CD8-positive, alpha-beta memory T cell (primary cell): ENCODE measurements around the gene TFF1. TPM values are rescaled to one million over a fixed set of nuclear protein-coding genes. Genes with fewer than 3 reads are reported as not detected.

ENCODE experiments used
- CTCF ChIA-PET: fragments of 350-600 bp; sonication (Branson Sonifier 250); formaldehyde crosslinking; loops from one replicate; lab custom pipeline; 2021; ENCODE audit warnings: antibody characterized with exemption; lab: Charles Lee
- POLR2A ChIA-PET: fragments of 350-600 bp; sonication (Branson Sonifier 250); formaldehyde crosslinking; loops from one replicate; lab custom pipeline; 2021; ENCODE audit warnings: antibody characterized with exemption; lab: Charles Lee
- DNase-seq, 5 donors: peaks; one replicate each; pipeline versions ENCODE4 v3.0.0 to v3.0.0-alpha.2; 2020 to 2022; ENCODE audit warnings: mixed read lengths in 1 of 5
- H3K27ac ChIP-seq: one replicate; pipeline ENCODE4 v1.7.0; 2013; ENCODE audit warnings: low read depth, mild to moderate bottlenecking, low read length, moderate library complexity
- H3K27me3 ChIP-seq: 2 replicates; pipeline ENCODE4 v1.7.0; 2013; ENCODE audit warnings: low read length, mild to moderate bottlenecking; ENCODE audit not compliant: insufficient read depth, poor library complexity, severe bottlenecking
- H3K36me3 ChIP-seq: 2 replicates; pipeline ENCODE4 v1.7.0; 2013; ENCODE audit warnings: mild to moderate bottlenecking, low read length, moderate library complexity; ENCODE audit not compliant: insufficient read depth
- H3K4me1 ChIP-seq: 2 replicates; pipeline ENCODE4 v1.7.0; 2013; ENCODE audit warnings: mild to moderate bottlenecking, low read length, moderate library complexity; ENCODE audit not compliant: insufficient read depth
- H3K4me3 ChIP-seq: 2 replicates; pipeline ENCODE4 v1.7.0; 2013; ENCODE audit warnings: mild to moderate bottlenecking, low read length
- H3K9me3 ChIP-seq: 2 replicates; pipeline ENCODE4 v1.7.0; 2013; ENCODE audit warnings: mild to moderate bottlenecking, low read length
- H3K27ac Mint-ChIP-seq, 8 donors: one replicate each; pipeline ENCODE4 v1.8.0; 2020 to 2021; ENCODE audit warnings: mixed read lengths in 8 of 8, mild to moderate bottlenecking in 6 of 8, inconsistent platforms in 3 of 8, moderate library complexity in 3 of 8
- H3K27me3 Mint-ChIP-seq, 2 donors: one replicate each; pipeline ENCODE4 v1.8.0; 2020 to 2021; ENCODE audit warnings: mixed read lengths in 2 of 2, mild to moderate bottlenecking in 1 of 2, moderate library complexity in 1 of 2
- H3K36me3 Mint-ChIP-seq, 3 donors: one replicate each; pipeline ENCODE4 v1.8.0; 2020 to 2021; ENCODE audit warnings: mixed read lengths in 3 of 3, inconsistent platforms in 1 of 3, mild to moderate bottlenecking in 1 of 3
- H3K4me1 Mint-ChIP-seq, 3 donors: one replicate each; pipeline ENCODE4 v1.8.0; 2020 to 2021; ENCODE audit warnings: mixed read lengths in 3 of 3, inconsistent platforms in 1 of 3, mild to moderate bottlenecking in 1 of 3
- H3K4me3 Mint-ChIP-seq, 7 donors: one replicate each; pipeline ENCODE4 v1.8.0; 2020 to 2021; ENCODE audit warnings: mixed read lengths in 7 of 7, mild to moderate bottlenecking in 6 of 7, moderate library complexity in 4 of 7, inconsistent platforms in 2 of 7
- H3K9me3 Mint-ChIP-seq, 5 donors: one replicate each; pipeline ENCODE4 v1.8.0; 2020 to 2022; ENCODE audit warnings: mixed read lengths in 5 of 5, mild to moderate bottlenecking in 3 of 5, moderate library complexity in 2 of 5, inconsistent platforms in 1 of 5
- polyA plus RNA-seq: library from polyadenylated mRNA; unstranded; fragments of 300-500 nt; fragmentation: Illumina TruSeq; gene quantifications from one replicate; pipeline ENCODE4 v1.2.3, GENCODE V29; 2021
- total RNA-seq, 2 experiments: library from RNA; stranded (reverse); gene quantifications; one replicate each; pipeline ENCODE4 v1.2.3, GENCODE V29; 2021

TFF1 gene
- not detected for total RNA-seq
- not detected for polyA plus RNA-seq

- no peak within 1 kb of the TSS for H3K4me3 ChIP-seq
- H3K36me3 ChIP-seq = no peaks in the 10 kb centered on the region
- CTCF ChIA-PET = interaction anchor here (0.7 kb wide), 1 partner anchor 55 kb away, joined by 3 read pairs; no protein-coding TSS in a partner anchor
- Mint-ChIP-seq H3K4me3 (peak within 1 kb of the TSS in 1 of 7 donors; percentile 65), H3K27ac (peak within 1 kb of the TSS in 2 of 8 donors; percentile 51), H3K9me3 (no peaks in the 10 kb centered on the region), H3K36me3 (no peaks in the 10 kb centered on the region), H3K4me1 (peaks cover 4 to 7% (median 5%) of the 10 kb centered on the region in 3 donors), H3K27me3 (peaks cover 4 to 7% of the 10 kb centered on the region in 2 donors)
- no peak for DNase-seq
- no peaks in the 10 kb centered on the region for H3K9me3 ChIP-seq
- peaks cover 4% of the 10 kb centered on the region for H3K4me1 ChIP-seq
- H3K27ac ChIP-seq = no peak within 1 kb of the TSS
- POLR2A ChIA-PET = no interaction called here
- H3K27me3 ChIP-seq = no peaks in the 10 kb centered on the region
Observed at GRCh38 chr21:42366292-42367010, at the start of gene TFF1. TFF1 (minus strand) TSS chr21:42366535; CDS start chr21:42366495, 40 bp downstream.

GRCh38 chr21:42414928-42415769 lies 48.8 kb upstream of the TFF1 start:
- CTCF ChIA-PET = interaction anchor here (1.8 kb wide), 1 partner anchor 11 kb away, joined by 13 read pairs; the partner anchor contains the start of gene UBASH3A
- no peaks in the 10 kb centered on the region for H3K9me3 Mint-ChIP-seq
- Histone ChIP-seq H3K27ac (peak overlapping the region; percentile 75), H3K4me1 (peaks cover 96% of the 10 kb centered on the region), H3K9me3 (no peaks in the 10 kb centered on the region), H3K27me3 (no peaks in the 10 kb centered on the region), H3K4me3 (peak overlapping the region; percentile 30), H3K36me3 (peaks cover 83% of the 10 kb centered on the region)
- no peaks in the 10 kb centered on the region for H3K27me3 Mint-ChIP-seq
- H3K4me3 Mint-ChIP-seq = peak overlapping the region; percentile 59 to 91 (median 76)
- peak; percentile 80 to 96 (median 86) for DNase-seq
- peak overlapping the region; percentile 95 to 100 (median 99) for H3K27ac Mint-ChIP-seq
- H3K36me3 Mint-ChIP-seq = peaks cover 22 to 42% (median 39%) of the 10 kb centered on the region in 3 donors
- POLR2A ChIA-PET = interaction anchor here (1.5 to 2.7 kb wide), 2 partner anchors 10 to 11 kb away, joined by 6 to 15 read pairs; partner anchors contain the start of gene UBASH3A
- peaks cover 33 to 67% (median 53%) of the 10 kb centered on the region in 3 donors for H3K4me1 Mint-ChIP-seq

GRCh38 chr21:42414553-42414927 lies 48.2 kb upstream of the TFF1 start:
- peaks cover 83% of the 10 kb centered on the region for H3K36me3 ChIP-seq
- CTCF ChIA-PET = interaction anchor here (1.5 to 2.3 kb wide), 2 partner anchors 9 to 10 kb away, joined by 3 to 8 read pairs; partner anchors contain the start of gene UBASH3A
- H3K4me3 ChIP-seq = peak overlapping the region; percentile 24
- peaks cover 96% of the 10 kb centered on the region for H3K4me1 ChIP-seq
- H3K27ac ChIP-seq = peak overlapping the region; percentile 75
- POLR2A ChIA-PET = interaction anchor here (2.7 kb wide), 1 partner anchor 11 kb away, joined by 15 read pairs; the partner anchor contains the start of gene UBASH3A
- peak overlapping the region; percentile 59 to 91 (median 76) for H3K4me3 Mint-ChIP-seq
- no peak for DNase-seq
- H3K9me3 Mint-ChIP-seq = no peaks in the 10 kb centered on the region
- peaks cover 24 to 38% (median 36%) of the 10 kb centered on the region in 3 donors for H3K36me3 Mint-ChIP-seq
- H3K9me3 ChIP-seq = no peaks in the 10 kb centered on the region
- H3K27me3 ChIP-seq = no peaks in the 10 kb centered on the region
- H3K4me1 Mint-ChIP-seq = peaks cover 32 to 66% (median 56%) of the 10 kb centered on the region in 3 donors
- no peaks in the 10 kb centered on the region for H3K27me3 Mint-ChIP-seq
- peak overlapping the region; percentile 95 to 100 (median 99) for H3K27ac Mint-ChIP-seq

GRCh38 chr21:42414066-42414465 lies 47.7 kb upstream of the TFF1 start:
- Histone ChIP-seq H3K27me3 (no peaks in the 10 kb centered on the region), H3K9me3 (no peaks in the 10 kb centered on the region), H3K4me1 (peaks cover 96% of the 10 kb centered on the region), H3K27ac (peak overlapping the region; percentile 75), H3K4me3 (peak overlapping the region; percentile 24), H3K36me3 (peaks cover 83% of the 10 kb centered on the region)
- POLR2A ChIA-PET = interaction anchor here (1.2 kb wide), 1 partner anchor 10 kb away, joined by 5 read pairs; the partner anchor contains the start of gene UBASH3A
- DNase-seq = no peak
- peaks cover 32 to 66% (median 56%) of the 10 kb centered on the region in 3 donors for H3K4me1 Mint-ChIP-seq
- CTCF ChIA-PET = interaction anchor here (1.5 to 2.3 kb wide), 2 partner anchors 9 to 10 kb away, joined by 3 to 8 read pairs; partner anchors contain the start of gene UBASH3A
- no peaks in the 10 kb centered on the region for H3K27me3 Mint-ChIP-seq
- H3K36me3 Mint-ChIP-seq = peaks cover 24 to 35% (median 31%) of the 10 kb centered on the region in 3 donors
- H3K9me3 Mint-ChIP-seq = no peaks in the 10 kb centered on the region
- H3K4me3 Mint-ChIP-seq = peak overlapping the region in 6 of 7 donors; percentile 55 to 80 (median 76)
- H3K27ac Mint-ChIP-seq = peak overlapping the region; percentile 95 to 100 (median 99)

GRCh38 chr21:42413500-42413899 lies 47.2 kb upstream of the TFF1 start:
- H3K27me3 ChIP-seq = no peaks in the 10 kb centered on the region
- H3K27ac ChIP-seq = peak overlapping the region; percentile 75
- H3K27me3 Mint-ChIP-seq = no peaks in the 10 kb centered on the region
- DNase-seq = no peak
- no peaks in the 10 kb centered on the region for H3K9me3 ChIP-seq
- H3K36me3 ChIP-seq = peaks cover 79% of the 10 kb centered on the region
- H3K4me1 ChIP-seq = peaks cover 94% of the 10 kb centered on the region
- H3K4me1 Mint-ChIP-seq = peaks cover 32 to 65% (median 53%) of the 10 kb centered on the region in 3 donors
- H3K4me3 ChIP-seq = no peak overlapping the region
- H3K27ac Mint-ChIP-seq = peak overlapping the region; percentile 95 to 100 (median 99)
- no peaks in the 10 kb centered on the region for H3K9me3 Mint-ChIP-seq
- ChIA-PET POLR2A (interaction anchor here (1.2 kb wide), 1 partner anchor 10 kb away, joined by 5 read pairs; the partner anchor contains the start of gene UBASH3A), CTCF (interaction anchor here (1.5 to 2.3 kb wide), 2 partner anchors 9 to 10 kb away, joined by 3 to 8 read pairs; partner anchors contain the start of gene UBASH3A)
- peak overlapping the region in 4 of 7 donors; percentile 15 to 79 (median 47) for H3K4me3 Mint-ChIP-seq
- H3K36me3 Mint-ChIP-seq = peaks cover 19 to 29% (median 26%) of the 10 kb centered on the region in 3 donors

GRCh38 chr21:42413093-42413492 lies 46.8 kb upstream of the TFF1 start:
- Mint-ChIP-seq H3K36me3 (peaks cover 21 to 26% (median 25%) of the 10 kb centered on the region in 3 donors), H3K4me3 (peak overlapping the region in 3 of 7 donors; percentile 16 to 79 (median 78)), H3K4me1 (peaks cover 32 to 68% (median 57%) of the 10 kb centered on the region in 3 donors), H3K9me3 (no peaks in the 10 kb centered on the region), H3K27me3 (no peaks in the 10 kb centered on the region), H3K27ac (peak overlapping the region; percentile 95 to 100 (median 99))
- POLR2A ChIA-PET = interaction anchor here (1.2 kb wide), 1 partner anchor 9 kb away, joined by 5 read pairs; the partner anchor contains the start of gene UBASH3A
- CTCF ChIA-PET = interaction anchor here (1.5 to 2.3 kb wide), 2 partner anchors 9 to 10 kb away, joined by 3 to 8 read pairs; partner anchors contain the start of gene UBASH3A
- H3K9me3 ChIP-seq = no peaks in the 10 kb centered on the region
- no peak overlapping the region for H3K4me3 ChIP-seq
- no peak for DNase-seq
- no peaks in the 10 kb centered on the region for H3K27me3 ChIP-seq
- H3K27ac ChIP-seq = no peak overlapping the region
- peaks cover 75% of the 10 kb centered on the region for H3K36me3 ChIP-seq
- peaks cover 97% of the 10 kb centered on the region for H3K4me1 ChIP-seq

- Mint-ChIP-seq H3K27ac (peak overlapping the region in 7 of 8 donors; percentile 21 to 100 (median 58)), H3K4me1 (peaks cover 33 to 71% (median 61%) of the 10 kb centered on the region in 3 donors), H3K9me3 (no peaks in the 10 kb centered on the region), H3K4me3 (peak overlapping the region in 1 of 7 donors; percentile 83), H3K36me3 (peaks cover 22 to 29% (median 28%) of the 10 kb centered on the region in 3 donors), H3K27me3 (no peaks in the 10 kb centered on the region)
- peaks cover 78% of the 10 kb centered on the region for H3K36me3 ChIP-seq
- ChIA-PET POLR2A (no interaction called here), CTCF (interaction anchor here (2.3 kb wide), 1 partner anchor 8 kb away, joined by 8 read pairs; the partner anchor contains the start of gene UBASH3A)
- H3K4me3 ChIP-seq = no peak overlapping the region
- no peaks in the 10 kb centered on the region for H3K9me3 ChIP-seq
- H3K4me1 ChIP-seq = peaks cover 97% of the 10 kb centered on the region
- no peak overlapping the region for H3K27ac ChIP-seq
- DNase-seq = no peak
- no peaks in the 10 kb centered on the region for H3K27me3 ChIP-seq
Observed at GRCh38 chr21:42412636-42412933, 46.2 kb upstream of the TFF1 start.
